Heart right ventricle (tissue), 16 donors: ENCODE data around the gene TMPRSS2. TPM values are rescaled to one million over a fixed set of nuclear protein-coding genes. Genes with fewer than 3 reads are reported as not detected.
"Not testable (repeated sequence)": the region's sequence is repeated elsewhere in the genome, so short reads cannot be mapped to it uniquely, and the experiment has no call there.

Source experiments
- ATAC-seq, 8 donors: fragments of 200-7000 bp; cut with Tn5 transposase; one replicate each; pipeline ENCODE4 v1.9.1; 2020; ENCODE audit warnings: mild to moderate bottlenecking in 8 of 8, moderate library complexity in 8 of 8, moderate number of reproducible peaks in 1 of 8
- DNase-seq, 2 donors: peaks; one replicate each; pipeline ENCODE4 v3.0.0-alpha.2; 2020
- H3K27ac ChIP-seq, 10 donors: fragments of 200-600 bp; sonication (generic) in 2 of 10; one replicate each; pipeline versions ENCODE4 v1.5.0 to v1.8.0; 2020 to 2022; ENCODE audit warnings: mild to moderate bottlenecking in 3 of 10
- H3K27me3 ChIP-seq, 7 donors: fragments of 200-600 bp; one replicate each; pipeline ENCODE4 v1.8.0; 2021 to 2022; ENCODE audit warnings: mild to moderate bottlenecking in 2 of 7
- H3K36me3 ChIP-seq, 9 donors: fragments of 200-600 bp; sonication (generic) in 1 of 9; one replicate each; pipeline versions ENCODE4 v1.5.0 to v1.8.0; 2020 to 2022; ENCODE audit warnings: mild to moderate bottlenecking in 2 of 9
- H3K4me1 ChIP-seq, 9 donors: fragments of 200-600 bp; sonication (generic) in 1 of 9; one replicate each; pipeline versions ENCODE4 v1.5.0 to v1.8.0; 2020 to 2022; ENCODE audit warnings: mild to moderate bottlenecking in 4 of 9
- H3K4me3 ChIP-seq, 10 donors: fragments of 200-600 bp; sonication (generic) in 2 of 10; one replicate each; pipeline versions ENCODE4 v1.5.0 to v1.8.0; 2020 to 2022; ENCODE audit warnings: mild to moderate bottlenecking in 7 of 10, moderate library complexity in 2 of 10
- H3K9me3 ChIP-seq, 11 donors: fragments of 200-600 bp in 10 of 11; sonication (generic) in 2 of 11; one replicate each; pipeline versions ENCODE4 v1.5.0 to v1.8.0; 2013 to 2022; ENCODE audit warnings: mild to moderate bottlenecking in 2 of 11, control low read depth in 1 of 11, moderate library complexity in 1 of 11
- WGBS, 2 donors: extraction: QIAGEN DNeasy Blood & Tissue Kit; methylation state at CpG; one replicate each; pipeline ENCODE4 v1.1.7; 2013; ENCODE audit warnings: inconsistent platforms in 1 of 2; 5-methylcytosine and 5-hydroxymethylcytosine counted together
- intact Hi-C, 10 donors: fragments of 100-400 bp; cut with DNase I; formaldehyde crosslinking; loops; one replicate each; pipeline versions ENCODE4 v1.11.1 to v1.14.2; 2022
- polyA plus RNA-seq, 2 donors: library from polyadenylated mRNA; stranded (reverse); fragments of 200-250 nt; gene quantifications; one replicate each; pipeline ENCODE4 v1.2.3, GENCODE V29; 2013
- total RNA-seq, 10 donors: library from RNA; stranded (reverse); fragmentation: NEBNext Ultra II Directional in 3 of 10; extraction: Animal tissue kit (Norgen Biotek cat#: 25700) in 3 of 10; gene quantifications; one replicate each; pipeline versions ENCODE4 v1.2.1 to v1.2.4, GENCODE V29; 2021 to 2023
- TF ChIP-seq, protein P1 (sequence below), 9 donors: fragments of 200-600 bp; sonication (generic) in 2 of 9; IDR thresholded peaks; one replicate each; pipeline versions ENCODE4 v1.5.0 to v1.8.0; 2021 to 2022; ENCODE audit warnings: antibody characterized with exemption in 9 of 9, mild to moderate bottlenecking in 5 of 9, moderate library complexity in 1 of 9
- donor health status: Arrhythmogenic right ventricular cardiomyopathy.
- donor health status: ischemic (EF 13 %, LVEDD 7.1; RV severe dilation, severe dysfunction).
- donor health status: healthy with polysubstance abuse.
- donor health status: DM: no; HTN: yes; CAD: no.
- donor health status: DM: no; HTN: no; CAD: no.
- donor health status: ischemic (EF 25% LVEDD 6.9; RV normal size, moderate dysfunction).
- donor health status: ischemic (EF 25% LVEDD 5.7; RV mildly dilated, moderate dysfunction).
- donor health status: healthy.
- donor health status: DM: yes; HTN: yes; CAD: no.
- donor health status: Ischemic cardiomyopathy.
- donor health status: ischemic (EF 35%, LVEDD 5.7; RV mildly dilated, moderate dysfunction).
- donor health status: nonischemic (EF 11% LVEDD 7.7; RV severe dilation, severe dysfunction).
- donor health status: DM: yes; HTN: yes; CAD: no.
- donor health status: PGD.
- donor health status: ischemic (EF 29% LVEDD 5.4; RV normal size, mild dysfunction).
- donor health status: nonischemic (EF 23%, LVEDD 6.1; RV moderate dilation, normal function).

TMPRSS2 gene
- total and polyA plus RNA-seq, 12 donors: 0.03 TPM; not detected in 11

DNA sequence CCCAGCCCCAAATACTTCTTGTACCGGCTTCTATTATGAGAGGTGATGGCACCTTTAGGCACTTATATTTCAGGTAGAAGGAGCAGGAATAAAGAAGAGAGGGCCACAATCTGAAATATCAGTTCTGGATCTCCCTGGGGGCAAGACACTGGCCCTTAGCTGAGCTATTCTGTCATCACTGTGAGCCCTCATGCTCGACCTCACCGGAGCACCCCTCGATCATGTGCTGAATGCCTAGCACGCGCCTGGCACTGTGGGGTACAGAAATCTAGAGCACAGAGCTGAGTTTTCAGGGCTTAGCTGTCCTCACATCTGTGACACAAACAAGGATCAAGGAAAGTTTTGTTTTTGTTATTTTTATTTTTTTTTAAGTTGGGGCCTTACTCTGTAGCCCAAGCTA is 89.6 kb downstream of the TMPRSS2 start:
- Histone ChIP-seq H3K9me3 (peaks cover 0 to 11% (median 0%) of the 10 kb centered on the region in 11 donors), H3K36me3 (no peaks in the 10 kb centered on the region), H3K4me3 (no peak overlapping the region), H3K27ac (peak overlapping the region in 2 of 10 donors; percentile 91 to 99), H3K4me1 (peaks cover 0 to 26% (median 16%) of the 10 kb centered on the region in 9 donors), H3K27me3 (no peaks in the 10 kb centered on the region)
- no peak for ATAC-seq
- TF ChIP-seq, protein P1, sequence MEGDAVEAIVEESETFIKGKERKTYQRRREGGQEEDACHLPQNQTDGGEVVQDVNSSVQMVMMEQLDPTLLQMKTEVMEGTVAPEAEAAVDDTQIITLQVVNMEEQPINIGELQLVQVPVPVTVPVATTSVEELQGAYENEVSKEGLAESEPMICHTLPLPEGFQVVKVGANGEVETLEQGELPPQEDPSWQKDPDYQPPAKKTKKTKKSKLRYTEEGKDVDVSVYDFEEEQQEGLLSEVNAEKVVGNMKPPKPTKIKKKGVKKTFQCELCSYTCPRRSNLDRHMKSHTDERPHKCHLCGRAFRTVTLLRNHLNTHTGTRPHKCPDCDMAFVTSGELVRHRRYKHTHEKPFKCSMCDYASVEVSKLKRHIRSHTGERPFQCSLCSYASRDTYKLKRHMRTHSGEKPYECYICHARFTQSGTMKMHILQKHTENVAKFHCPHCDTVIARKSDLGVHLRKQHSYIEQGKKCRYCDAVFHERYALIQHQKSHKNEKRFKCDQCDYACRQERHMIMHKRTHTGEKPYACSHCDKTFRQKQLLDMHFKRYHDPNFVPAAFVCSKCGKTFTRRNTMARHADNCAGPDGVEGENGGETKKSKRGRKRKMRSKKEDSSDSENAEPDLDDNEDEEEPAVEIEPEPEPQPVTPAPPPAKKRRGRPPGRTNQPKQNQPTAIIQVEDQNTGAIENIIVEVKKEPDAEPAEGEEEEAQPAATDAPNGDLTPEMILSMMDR (IDR thresholded peaks at IDR 0.05): no peak
- intact Hi-C loops: no loop called here
- WGBS, 2 donors: 92 to 95% methylated on average over 6 of the region's 6 CpGs
- no peak for DNase-seq

DNA sequence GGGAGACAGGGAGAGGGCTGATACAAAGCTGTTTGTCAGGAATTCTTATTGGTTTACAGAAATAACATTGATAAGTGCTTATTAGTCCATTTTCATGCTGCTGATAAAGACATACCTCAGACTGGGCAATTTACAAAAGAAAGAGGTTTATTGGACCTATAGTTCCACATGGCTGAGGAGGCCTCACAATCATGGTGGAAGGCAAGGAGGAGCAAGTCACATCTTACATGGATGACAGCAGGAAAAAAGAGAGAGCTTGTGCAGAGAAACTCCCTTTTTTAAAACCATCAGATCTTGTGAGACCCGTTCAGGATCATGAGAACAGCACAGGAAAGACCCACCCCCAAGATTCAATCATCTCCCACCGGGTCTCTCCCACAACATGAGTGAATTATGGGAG is 90.5 kb downstream of the TMPRSS2 start:
- H3K9me3 ChIP-seq: peaks cover 0 to 17% (median 0%) of the 10 kb centered on the region in 11 donors
- DNase-seq, ATAC-seq, H3K4me3 ChIP-seq, intact Hi-C loops, H3K27ac ChIP-seq, H3K27me3 ChIP-seq, H3K36me3 ChIP-seq: not testable (repeated sequence)
- WGBS, 2 donors: 83 to 86% methylated on average over 2 of the region's 2 CpGs
- H3K4me1 ChIP-seq: peaks cover 0 to 26% (median 16%) of the 10 kb centered on the region in 9 donors

Other genes with a start within 250 kb of the TMPRSS2 start
- under 1 TPM in 4 of 10 donors, not detected in 6; 0.25 to 0.42 (median 0.35) TPM for gene FAM3B, start 191.4 kb downstream of the TMPRSS2 start, total RNA-seq
- under 1 TPM; 0.04 to 0.29 TPM for gene FAM3B, start 191.4 kb downstream of the TMPRSS2 start, polyA plus RNA-seq
- 10 to 100 TPM in 3 of 10 donors, 1 to 10 TPM in 7; 3.9 to 22.9 (median 7.3) TPM for gene MX2, start 146.1 kb downstream of the TMPRSS2 start, total RNA-seq
- gene MX2, start 146.1 kb downstream of the TMPRSS2 start, polyA plus RNA-seq: 1 to 10 TPM; 3.0 to 7.2 TPM
- 10 to 100 TPM; 11.1 to 50.0 (median 20.1) TPM for gene MX1, start 81.9 kb downstream of the TMPRSS2 start, total RNA-seq
- gene MX1, start 81.9 kb downstream of the TMPRSS2 start, polyA plus RNA-seq: 10 to 100 TPM in 1 of 2 donors, 1 to 10 TPM in 1; 5.4 to 14.0 TPM